Kasumi-1 (cell line): ENCODE measurements around the gene RAG2.
A peak's percentile ranks its signal among the peaks of the same experiment; 100 is the strongest.
"Not testable (repeated sequence)": the region's sequence is repeated elsewhere in the genome, so short reads cannot be mapped to it uniquely, and the experiment has no call there.

Source experiments
- DNase-seq, 2 experiments: peaks; one replicate each; lab custom pipeline; 2025; lab: John Stamatoyannopoulos, UW

The RAG2 gene

GRCh38 chr11:36600180-36600579 lies 2.1 kb upstream of the RAG2 start:
- DNase-seq = no peak

GRCh38 chr11:36596880-36597279 lies 1.2 kb downstream of the RAG2 start:
- no peak for DNase-seq

DNA sequence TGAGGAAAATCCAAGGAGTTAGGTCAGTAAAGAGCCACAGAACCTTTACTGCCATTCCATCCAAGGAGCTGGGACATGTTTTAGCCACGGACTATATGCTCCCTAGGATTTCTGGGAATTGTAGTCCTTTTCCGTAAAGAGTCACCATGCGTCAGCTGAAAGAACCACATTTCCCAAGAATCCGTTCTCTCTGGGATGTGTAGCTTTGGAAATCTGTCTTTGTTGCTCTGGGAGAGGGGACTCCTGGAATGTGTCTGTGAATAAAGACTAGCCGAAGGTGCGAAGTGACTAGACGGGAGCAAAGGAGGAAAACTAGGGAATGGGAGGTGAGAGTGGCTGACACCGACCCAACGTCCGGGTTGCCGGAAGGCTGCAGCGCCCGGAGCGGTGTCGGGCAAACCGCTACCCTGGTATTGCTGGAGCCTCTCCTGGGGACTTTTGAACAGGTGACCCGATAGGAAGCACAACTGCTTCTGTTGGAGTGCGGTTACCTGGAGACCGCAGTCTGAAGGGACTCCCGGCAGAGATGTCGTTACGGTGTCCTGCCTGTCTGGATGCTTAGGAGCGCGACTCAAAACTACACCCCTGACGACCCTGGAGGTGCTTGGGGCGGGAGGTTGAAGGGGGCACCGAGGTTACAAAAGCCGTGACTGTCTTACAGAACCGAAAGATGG lies 3.6 kb downstream of the RAG2 start, which contains the start of gene IFTAP:
Gene IFTAP, plus strand, starts transcription at position 187 of the 674 bp plus-strand sequence. CDS start 15,602 bp downstream, outside the sequence.
- DNase-seq = peak; percentile 96 to 99

DNA sequence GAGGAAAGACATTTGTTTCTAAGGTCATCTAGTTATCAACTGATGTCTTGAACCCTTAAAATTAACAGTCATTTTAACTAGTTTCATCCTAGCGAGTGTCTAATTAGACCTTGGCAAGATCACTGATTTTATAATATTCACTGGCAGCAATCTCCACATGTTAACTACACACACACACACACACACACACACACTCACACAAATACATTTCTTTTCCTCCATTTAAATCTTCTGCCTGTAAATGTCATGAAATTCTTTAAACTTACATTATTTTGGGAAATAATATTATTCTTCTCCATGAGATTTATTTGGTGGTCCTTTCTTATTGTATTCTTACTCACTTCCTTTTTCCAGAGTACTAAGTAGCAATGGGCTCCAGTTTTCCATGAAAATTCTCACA lies 6.6 kb downstream of the RAG2 start:
- DNase-seq = no peak

DNA sequence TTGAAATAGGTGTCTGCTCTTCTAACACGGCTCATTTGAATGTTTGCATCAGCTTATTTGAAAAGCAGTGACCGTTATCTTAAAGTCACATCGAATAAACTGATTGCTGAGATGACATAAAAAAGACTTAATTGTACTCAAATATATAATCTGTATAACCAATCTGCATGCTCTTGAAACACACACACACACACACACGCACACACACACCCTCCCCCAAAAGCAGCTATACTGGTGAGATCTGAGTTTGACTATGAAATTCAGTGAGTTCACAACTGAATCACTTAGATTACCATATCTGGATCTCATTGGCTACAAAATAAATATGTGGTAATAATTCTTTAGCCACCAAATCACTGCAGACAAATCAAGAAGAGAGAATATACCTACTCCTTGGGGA lies 7.5 kb downstream of the RAG2 start:
- DNase-seq = no peak

GRCh38 chr11:36588099-36588498 lies 9.9 kb downstream of the RAG2 start:
- DNase-seq = no peak

GRCh38 chr11:36586543-36586942 lies 11.5 kb downstream of the RAG2 start:
- DNase-seq = peak in 1 of 2 experiments; percentile 22

GRCh38 chr11:36583667-36584066 lies 14.4 kb downstream of the RAG2 start:
- no peak for DNase-seq

DNA sequence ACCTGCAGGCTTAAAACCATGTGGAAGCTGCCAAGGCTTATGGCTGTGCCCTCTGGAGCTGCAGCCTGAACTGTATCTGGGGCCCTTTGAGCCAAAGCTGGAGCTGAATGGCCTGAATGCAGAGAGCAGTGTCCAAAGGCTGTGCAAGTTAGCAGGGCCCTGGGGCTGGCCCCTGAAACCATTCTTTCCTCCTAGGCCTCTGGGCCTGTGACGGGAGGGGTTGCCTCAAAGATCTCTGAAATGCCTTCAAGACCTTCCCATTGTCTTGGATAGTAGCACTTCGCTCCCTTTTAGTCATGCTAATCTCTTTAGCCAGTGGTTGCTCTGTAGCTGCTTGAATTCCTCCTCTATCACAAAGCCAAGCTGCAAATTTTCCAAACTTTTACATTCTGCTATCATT lies 16.5 kb downstream of the RAG2 start:
- no peak for DNase-seq

DNA sequence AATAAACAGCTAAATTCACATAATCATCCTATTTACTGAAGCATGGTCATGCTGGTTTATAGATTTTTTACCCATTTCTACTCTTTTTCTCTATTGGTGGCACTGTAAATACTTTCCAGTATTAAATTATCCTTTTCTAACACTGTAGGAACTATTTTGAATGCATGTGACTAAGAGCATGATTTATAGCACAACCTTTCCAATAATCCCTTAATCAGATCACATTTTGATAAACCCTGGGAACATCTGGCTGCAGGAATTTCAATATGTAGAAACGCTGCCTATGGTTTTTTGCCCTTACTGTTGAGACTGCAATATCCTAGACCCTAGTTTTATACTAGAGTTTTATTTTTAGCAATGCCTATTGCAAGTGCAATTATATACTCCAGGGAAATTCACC lies 19.6 kb downstream of the RAG2 start:
- DNase-seq = no peak

- DNase-seq = no peak
Observed at GRCh38 chr11:36577859-36578258, 20.2 kb downstream of the RAG2 start.

- no peak for DNase-seq
Observed at GRCh38 chr11:36577373-36577772, 20.7 kb downstream of the RAG2 start.

- DNase-seq = no peak
Observed at GRCh38 chr11:36574486-36574885, 23.6 kb downstream of the RAG2 start.

- no peak for DNase-seq
Observed at GRCh38 chr11:36569095-36569494, 28.9 kb downstream of the RAG2 start.

DNA sequence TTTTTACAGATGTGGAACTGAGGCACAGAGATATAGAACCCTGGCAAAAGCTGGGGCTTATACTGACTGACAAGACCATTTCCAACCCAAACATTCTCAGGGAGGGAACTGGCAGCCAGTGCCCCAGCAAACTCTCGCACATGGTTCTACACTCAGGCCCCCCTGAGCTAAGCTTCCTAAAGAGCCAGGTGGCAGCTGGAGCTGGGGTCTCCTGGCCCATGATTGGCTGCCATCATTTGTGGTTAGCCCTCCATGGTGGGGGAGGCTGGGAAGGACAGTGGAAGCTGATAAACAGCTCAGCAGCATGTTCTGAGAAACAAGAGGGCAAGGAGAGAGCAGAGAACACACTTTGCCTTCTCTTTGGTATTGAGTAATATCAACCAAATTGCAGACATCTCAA lies 30.3 kb downstream of the RAG2 start, which contains the start of gene RAG1:
Gene RAG1, plus strand, starts transcription at position 314 of the 400 bp plus-strand sequence. CDS start 5,298 bp downstream, outside the sequence.
- DNase-seq = no peak

- no peak for DNase-seq
Observed at GRCh38 chr11:36566407-36567053, 31.5 kb downstream of the RAG2 start.

DNA sequence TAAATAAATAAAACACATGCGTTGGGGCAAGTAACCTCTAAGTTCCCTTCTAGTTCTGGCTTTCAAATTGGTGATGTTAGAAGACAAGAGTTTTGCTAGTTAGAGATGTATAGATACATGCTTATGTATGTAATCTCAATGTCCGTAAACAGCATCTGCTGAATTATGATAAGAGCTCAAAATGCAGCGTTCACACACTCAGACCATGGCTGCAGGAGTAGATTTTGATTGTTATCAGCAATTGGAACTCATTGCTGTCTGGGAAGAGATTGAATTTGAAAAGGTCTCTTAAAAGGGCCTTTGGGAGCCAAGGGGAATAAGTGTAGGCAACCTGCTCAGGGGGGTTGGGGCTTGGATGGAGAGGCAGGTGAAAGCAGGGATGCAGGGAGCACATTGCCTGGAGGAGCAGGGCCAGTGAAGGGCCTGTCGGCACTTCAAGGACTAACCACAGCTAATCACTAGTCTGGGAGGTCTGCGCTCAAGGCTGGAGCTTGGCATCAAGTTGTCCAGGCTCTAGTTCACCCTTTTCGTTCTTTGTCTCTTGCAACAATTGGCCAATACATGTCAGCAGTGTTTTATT lies 32.9 kb downstream of the RAG2 start:
- DNase-seq = no peak

DNA sequence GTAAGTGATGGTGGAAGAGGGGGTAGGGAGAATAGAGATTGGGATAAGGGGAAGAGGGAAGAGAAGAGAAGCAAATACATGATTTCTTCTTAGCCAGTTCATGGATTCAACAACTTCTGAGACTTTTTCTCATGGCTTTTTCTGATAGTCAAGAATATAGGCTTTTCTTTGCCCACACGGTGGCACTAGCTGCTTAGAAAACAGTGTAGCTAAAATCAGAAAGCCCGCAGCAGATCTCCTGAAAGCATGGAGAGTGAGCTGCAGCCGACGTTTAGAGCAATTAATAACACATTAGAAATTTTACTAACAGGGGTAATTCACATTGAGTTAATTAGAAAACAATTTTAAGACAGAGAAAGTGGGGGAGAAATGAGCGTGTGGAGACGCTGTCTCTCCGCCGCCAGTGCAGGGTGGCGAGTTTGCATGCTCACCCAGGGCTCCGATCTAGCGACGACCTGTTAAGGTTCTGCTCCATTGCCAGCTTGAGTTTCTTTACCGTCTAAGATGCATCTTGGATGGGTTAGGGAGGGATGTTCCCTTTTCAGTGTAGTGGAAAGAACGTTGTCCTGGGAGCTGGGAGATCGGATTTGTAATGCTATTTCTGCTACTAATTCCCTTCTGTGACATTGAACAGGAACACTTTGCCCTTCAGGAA lies 33.5 kb downstream of the RAG2 start:
- DNase-seq = peak; percentile 71 to 87

DNA sequence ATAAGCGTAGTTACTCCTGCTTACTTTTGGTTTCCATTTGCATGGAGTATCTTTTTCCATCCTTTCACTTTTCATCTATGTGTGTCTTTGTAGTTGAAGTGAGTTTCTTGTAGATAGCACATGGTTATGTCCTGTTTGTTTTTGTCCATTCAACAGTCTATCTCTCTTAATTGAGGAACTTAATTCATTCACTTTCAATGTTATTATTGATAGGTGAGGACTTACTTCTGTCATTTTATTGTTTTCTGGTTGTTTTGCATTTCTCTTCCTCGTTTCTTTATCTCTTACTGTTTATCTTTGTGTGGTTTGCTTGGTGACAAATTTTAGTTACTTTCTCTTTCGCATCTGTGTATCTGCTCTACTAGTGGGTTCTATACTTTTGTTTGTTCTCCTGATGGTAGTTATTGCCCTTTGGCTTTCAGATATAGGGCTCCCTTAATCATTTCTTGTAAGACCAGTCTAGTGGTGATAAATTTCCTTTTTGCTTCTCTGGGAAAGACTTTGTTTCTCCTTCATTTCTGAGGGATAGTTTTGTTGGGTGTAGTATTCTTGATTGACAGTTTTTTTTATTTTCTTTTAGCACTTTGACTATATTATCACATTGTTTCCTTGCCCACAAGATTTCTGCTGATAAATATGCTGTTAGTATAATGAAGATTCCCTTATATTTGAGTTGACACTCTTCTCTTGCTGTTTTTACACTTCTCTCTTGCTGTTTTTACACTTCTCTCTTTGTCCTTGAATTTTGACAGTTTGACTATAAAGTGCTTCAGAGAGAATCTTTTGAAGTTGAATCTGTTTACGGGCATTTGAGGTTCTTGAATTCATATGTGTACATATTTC lies 39.2 kb downstream of the RAG2 start:
- DNase-seq = no peak

DNA sequence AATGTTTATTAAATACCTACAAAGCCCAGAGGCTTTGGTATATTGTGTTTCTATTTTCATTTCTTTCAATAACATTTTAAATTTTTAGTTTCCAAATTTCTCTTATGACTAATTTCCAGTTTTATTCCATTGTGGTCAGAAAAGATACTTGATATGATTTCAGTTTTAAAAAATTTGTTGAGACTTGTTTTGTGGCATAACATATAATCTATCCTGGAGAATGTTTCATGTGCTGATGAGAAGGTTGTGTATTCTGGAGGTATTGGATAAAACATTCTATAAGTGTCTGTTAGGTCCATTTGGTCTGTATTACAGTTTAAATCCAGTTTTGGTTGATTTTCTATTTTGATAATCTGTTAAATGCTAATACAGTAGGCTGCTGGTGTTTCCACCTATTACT lies 40.0 kb downstream of the RAG2 start:
- DNase-seq = no peak

GRCh38 chr11:36557390-36557789 lies 40.6 kb downstream of the RAG2 start:
- DNase-seq = not testable (repeated sequence)
